Osteocyte (in vitro differentiated cells): Measurements from ENCODE around the gene EPHA5. TPM values are rescaled to one million over a fixed set of nuclear protein-coding genes. Genes with fewer than 3 reads are reported as not detected.

ENCODE experiments used
- DNase-seq: peaks from one replicate; pipeline ENCODE4 v3.0.0; 2021; ENCODE audit warnings: mixed read lengths; ENCODE audit not compliant: unreplicated experiment; ENCODE audit errors: extremely low spot score
- H3K27ac Mint-ChIP-seq: one replicate; pipeline ENCODE4 v1.8.0; 2021; ENCODE audit warnings: mild to moderate bottlenecking, mixed read lengths; ENCODE audit not compliant: unreplicated experiment
- H3K27me3 Mint-ChIP-seq: one replicate; pipeline ENCODE4 v1.8.0; 2021; ENCODE audit warnings: mixed read lengths; ENCODE audit not compliant: unreplicated experiment
- H3K36me3 Mint-ChIP-seq: one replicate; pipeline ENCODE4 v1.8.0; 2021; ENCODE audit warnings: mixed read lengths; ENCODE audit not compliant: unreplicated experiment
- H3K4me1 Mint-ChIP-seq: one replicate; pipeline ENCODE4 v1.8.0; 2021; ENCODE audit warnings: mixed read lengths; ENCODE audit not compliant: unreplicated experiment
- H3K4me3 Mint-ChIP-seq: one replicate; pipeline ENCODE4 v1.8.0; 2021; ENCODE audit warnings: mild to moderate bottlenecking, moderate library complexity, mixed read lengths; ENCODE audit not compliant: unreplicated experiment
- H3K9me3 Mint-ChIP-seq: one replicate; pipeline ENCODE4 v1.8.0; 2021; ENCODE audit warnings: mixed read lengths; ENCODE audit not compliant: unreplicated experiment
- long read RNA-seq: library from polyadenylated mRNA; unstranded; transcript quantifications from one replicate; pipeline ENCODE4 v2.0.0, GENCODE V29; 2021
- total RNA-seq: library from RNA; stranded (reverse); gene quantifications from 2 replicates; pipeline ENCODE4 v1.2.1, GENCODE V29; 2021
- TF ChIP-seq, protein P1 (sequence below): fragments of 200-600 bp; sonication (generic); IDR thresholded peaks from 2 replicates; pipeline ENCODE4 v1.5.0; 2021; ENCODE audit warnings: antibody characterized with exemption, mild to moderate bottlenecking, moderate library complexity

EPHA5 gene
- 137 and 149 TPM in 2 replicates for total RNA-seq
- long read RNA-seq, full-length matches to known transcripts = 1 of 71 reads
- long read RNA-seq, partial matches to known transcripts = 21 of 71 reads
- long read RNA-seq, other reads (novel, unspliced or antisense) = 49 of 71 reads

GRCh38 chr4:65670331-65671031 is at the start of gene EPHA5:
TSS of gene EPHA5 (minus strand) at chr4:65670489. CDS start at chr4:65669742, 747 bp downstream.
- H3K9me3 Mint-ChIP-seq = no peaks in the 10 kb centered on the region
- H3K4me1 Mint-ChIP-seq = peaks cover 53% of the 10 kb centered on the region
- TF ChIP-seq, protein P1, sequence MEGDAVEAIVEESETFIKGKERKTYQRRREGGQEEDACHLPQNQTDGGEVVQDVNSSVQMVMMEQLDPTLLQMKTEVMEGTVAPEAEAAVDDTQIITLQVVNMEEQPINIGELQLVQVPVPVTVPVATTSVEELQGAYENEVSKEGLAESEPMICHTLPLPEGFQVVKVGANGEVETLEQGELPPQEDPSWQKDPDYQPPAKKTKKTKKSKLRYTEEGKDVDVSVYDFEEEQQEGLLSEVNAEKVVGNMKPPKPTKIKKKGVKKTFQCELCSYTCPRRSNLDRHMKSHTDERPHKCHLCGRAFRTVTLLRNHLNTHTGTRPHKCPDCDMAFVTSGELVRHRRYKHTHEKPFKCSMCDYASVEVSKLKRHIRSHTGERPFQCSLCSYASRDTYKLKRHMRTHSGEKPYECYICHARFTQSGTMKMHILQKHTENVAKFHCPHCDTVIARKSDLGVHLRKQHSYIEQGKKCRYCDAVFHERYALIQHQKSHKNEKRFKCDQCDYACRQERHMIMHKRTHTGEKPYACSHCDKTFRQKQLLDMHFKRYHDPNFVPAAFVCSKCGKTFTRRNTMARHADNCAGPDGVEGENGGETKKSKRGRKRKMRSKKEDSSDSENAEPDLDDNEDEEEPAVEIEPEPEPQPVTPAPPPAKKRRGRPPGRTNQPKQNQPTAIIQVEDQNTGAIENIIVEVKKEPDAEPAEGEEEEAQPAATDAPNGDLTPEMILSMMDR = peak; percentile 42
- H3K4me3 Mint-ChIP-seq = peak within 1 kb of the TSS; percentile 95
- peak; percentile 97 for DNase-seq
- H3K36me3 Mint-ChIP-seq = peaks cover 16% of the 10 kb centered on the region
- H3K27ac Mint-ChIP-seq = peak within 1 kb of the TSS; percentile 97
- no peaks in the 10 kb centered on the region for H3K27me3 Mint-ChIP-seq

DNA sequence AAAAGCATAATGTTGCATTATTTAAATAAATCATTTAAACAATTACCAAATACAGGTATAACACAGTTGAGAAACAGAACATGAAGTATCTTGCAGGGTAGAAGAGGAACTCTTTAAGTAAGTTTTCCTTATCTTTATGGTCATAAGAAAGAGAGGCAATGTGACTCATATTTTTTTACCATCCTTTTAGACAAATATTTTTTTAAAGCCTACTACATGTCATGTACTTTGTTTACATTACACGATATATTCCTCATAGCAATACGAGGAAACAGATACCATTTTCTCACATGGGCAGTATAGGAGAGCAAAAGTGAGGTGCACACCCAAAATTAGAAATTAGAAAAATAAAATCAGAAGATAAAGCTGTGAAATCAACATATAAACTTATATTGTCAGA is 49.3 kb upstream of the EPHA5 start:
- Mint-ChIP-seq H3K4me3 (no peak overlapping the region), H3K9me3 (peaks cover 5% of the 10 kb centered on the region), H3K27me3 (no peaks in the 10 kb centered on the region), H3K4me1 (peaks cover 7% of the 10 kb centered on the region), H3K27ac (no peak overlapping the region), H3K36me3 (peaks cover 11% of the 10 kb centered on the region)
- no peak for DNase-seq
- TF ChIP-seq, protein P1 = no peak

DNA sequence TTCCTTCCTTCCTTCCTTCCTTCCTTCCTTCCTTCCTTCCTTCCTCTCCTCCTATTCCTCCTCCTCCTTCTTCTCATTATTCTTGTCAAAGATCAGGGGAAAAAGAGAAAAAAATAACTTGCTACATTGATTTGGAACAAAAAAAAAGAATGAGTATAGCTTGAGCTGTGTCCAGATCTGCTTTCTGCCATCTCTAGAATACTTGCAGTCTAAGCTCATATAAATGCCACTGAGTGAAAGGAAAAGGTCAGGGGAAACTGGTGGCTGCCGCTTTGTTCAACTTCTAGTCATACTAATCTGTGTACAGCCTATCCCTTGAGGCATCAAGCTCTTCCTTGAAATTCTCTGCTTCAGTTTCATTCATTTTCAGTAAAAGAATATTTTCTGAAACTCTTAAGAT is 28.3 kb upstream of the EPHA5 start:
- TF ChIP-seq, protein P1 = no peak
- DNase-seq = no peak
- Mint-ChIP-seq H3K9me3 (no peaks in the 10 kb centered on the region), H3K27ac (no peak overlapping the region), H3K4me3 (no peak overlapping the region), H3K4me1 (peaks cover 2% of the 10 kb centered on the region), H3K27me3 (no peaks in the 10 kb centered on the region), H3K36me3 (peaks cover 27% of the 10 kb centered on the region)

DNA sequence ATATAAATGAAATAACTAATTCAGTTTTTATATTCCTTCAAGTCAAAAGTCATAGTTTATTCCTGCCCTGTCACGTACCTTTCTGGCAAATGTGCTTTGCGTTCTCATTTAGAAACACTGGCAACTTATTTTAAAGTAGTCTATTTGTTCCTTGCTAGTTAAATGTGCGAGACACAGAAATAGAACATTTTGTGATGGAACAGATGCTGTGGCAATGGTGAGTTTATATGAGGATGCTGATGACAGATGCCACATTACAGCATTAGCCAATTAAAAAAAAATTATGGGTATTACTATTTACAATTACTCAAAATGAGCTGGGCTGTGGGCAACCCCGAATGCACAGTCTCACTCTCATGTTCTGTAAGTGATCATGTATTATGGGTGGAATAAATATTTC is 26.1 kb upstream of the EPHA5 start:
- Mint-ChIP-seq H3K4me1 (peaks cover 2% of the 10 kb centered on the region), H3K36me3 (peaks cover 19% of the 10 kb centered on the region), H3K27me3 (no peaks in the 10 kb centered on the region), H3K27ac (no peak overlapping the region), H3K4me3 (no peak overlapping the region), H3K9me3 (no peaks in the 10 kb centered on the region)
- no peak for DNase-seq
- TF ChIP-seq, protein P1 = no peak

GRCh38 chr4:65671372-65671771 is 1.1 kb upstream of the EPHA5 start:
- Mint-ChIP-seq H3K4me1 (peaks cover 46% of the 10 kb centered on the region), H3K27ac (peak overlapping the region; percentile 97), H3K9me3 (no peaks in the 10 kb centered on the region), H3K4me3 (peak overlapping the region; percentile 95), H3K27me3 (no peaks in the 10 kb centered on the region), H3K36me3 (peaks cover 16% of the 10 kb centered on the region)
- TF ChIP-seq, protein P1 = no peak
- DNase-seq = no peak
